Neural cell (in vitro differentiated cells): ENCODE data around the gene POGLUT2. TPM values are rescaled to one million over a fixed set of nuclear protein-coding genes. Genes with fewer than 3 reads are reported as not detected.

ENCODE experiments used
- H2AFZ ChIP-seq: fragments of 200-600, 300-800 bp; sonication (generic), shearing (Covaris generic); 2 replicates; pipeline ENCODE4 v1.6.0; 2014; ENCODE audit warnings: low read depth, mild to moderate bottlenecking, antibody characterized with exemption, low read length, moderate library complexity
- H3F3A ChIP-seq: fragments of 200-600 bp; shearing (Covaris generic); 2 replicates; pipeline ENCODE4 v1.6.1; 2016; ENCODE audit warnings: mild to moderate bottlenecking, moderate library complexity, mixed read lengths, antibody characterized with exemption, low read length; ENCODE audit not compliant: insufficient read depth, poor library complexity, severe bottlenecking
- H3K27ac ChIP-seq: fragments of 200-600, 300-800 bp; sonication (generic), shearing (Covaris generic); 2 replicates; pipeline ENCODE4 v1.5.1; 2014; ENCODE audit warnings: mild to moderate bottlenecking, low read length, moderate library complexity
- H3K27me3 ChIP-seq: fragments of 300-800, 200-600 bp; sonication (generic), shearing (Covaris generic); 2 replicates; pipeline ENCODE4 v1.6.0; 2014; ENCODE audit warnings: mild to moderate bottlenecking, low read depth, low read length, moderate library complexity; ENCODE audit not compliant: insufficient read depth
- H3K36me3 ChIP-seq: fragments of 300-800, 200-600 bp; sonication (generic), shearing (Covaris generic); 2 replicates; pipeline ENCODE4 v1.5.1; 2014; ENCODE audit warnings: mild to moderate bottlenecking, antibody characterized with exemption, low read length, moderate library complexity; ENCODE audit not compliant: insufficient read depth
- H3K4me2 ChIP-seq: fragments of 300-800, 200-600 bp; sonication (generic), shearing (Covaris generic); 2 replicates; pipeline ENCODE4 v1.6.0; 2014; ENCODE audit warnings: mild to moderate bottlenecking, low read length
- H3K4me3 ChIP-seq: fragments of 300-800, 200-600 bp; sonication (generic), shearing (Covaris generic); 2 replicates; pipeline ENCODE4 v1.5.1; 2014; ENCODE audit warnings: mild to moderate bottlenecking, low read length, moderate library complexity
- H3K79me2 ChIP-seq: fragments of 200-600 bp; shearing (Covaris generic); replicated peaks from 2 replicates; pipeline ENCODE4 v1.6.0; 2014; ENCODE audit warnings: mild to moderate bottlenecking, low read length, moderate library complexity; ENCODE audit not compliant: insufficient read depth
- H3K9ac ChIP-seq: fragments of 300-800, 200-600 bp; sonication (generic), shearing (Covaris generic); 2 replicates; pipeline ENCODE4 v1.6.1; 2016; ENCODE audit warnings: mild to moderate bottlenecking, low read length, mixed read lengths
- H3K9me2 ChIP-seq: fragments of 200-600 bp; shearing (Covaris generic); 2 replicates; pipeline ENCODE4 v1.6.1; 2016; ENCODE audit warnings: mild to moderate bottlenecking, low read length, mixed read lengths; ENCODE audit not compliant: insufficient read depth
- H3K9me3 ChIP-seq: fragments of 200-600, 300-800 bp; sonication (generic), shearing (Covaris generic); 2 replicates; pipeline ENCODE4 v1.6.1; 2016; ENCODE audit warnings: mild to moderate bottlenecking, mixed run types, low read length, moderate library complexity, mixed read lengths
- H4K20me1 ChIP-seq: fragments of 200-600 bp; shearing (Covaris generic); 2 replicates; pipeline ENCODE4 v1.6.1; 2016; ENCODE audit warnings: mild to moderate bottlenecking, mixed run types; ENCODE audit not compliant: insufficient read depth
- CTCF ChIP-seq: fragments of 450-650 bp; IDR thresholded peaks from 2 replicates; pipeline ENCODE4 v1.5.1; 2014; ENCODE audit warnings: antibody characterized with exemption, mild to moderate bottlenecking, moderate library complexity; ENCODE audit not compliant: poor library complexity, severe bottlenecking
- EP300 ChIP-seq: fragments of 450-650 bp; conservative IDR thresholded peaks from 2 replicates; pipeline ENCODE4 v1.6.1; 2014; ENCODE audit warnings: antibody characterized with exemption, mild to moderate bottlenecking, moderate library complexity; ENCODE audit not compliant: poor library complexity, severe bottlenecking
- EZH2 ChIP-seq: fragments of 200-600, 300-800 bp; shearing (Covaris generic), sonication (generic); IDR thresholded peaks from 2 replicates; pipeline ENCODE4 v1.6.1; 2014; ENCODE audit warnings: antibody characterized with exemption, low read length, borderline replicate concordance, mild to moderate bottlenecking; ENCODE audit not compliant: insufficient read depth, poor library complexity, severe bottlenecking
- MXI1 ChIP-seq: fragments of 450-650 bp; conservative IDR thresholded peaks from 2 replicates; pipeline ENCODE4 v1.6.1; 2014; ENCODE audit warnings: antibody characterized with exemption, mild to moderate bottlenecking; ENCODE audit not compliant: poor library complexity, severe bottlenecking
- POLR2AphosphoS5 ChIP-seq: IDR thresholded peaks from 2 replicates; pipeline ENCODE4 v1.6.1; 2012
- SMC3 ChIP-seq: fragments of 450-650 bp; conservative IDR thresholded peaks from 2 replicates; pipeline ENCODE4 v1.6.1; 2014; ENCODE audit warnings: antibody characterized with exemption, mild to moderate bottlenecking, moderate library complexity; ENCODE audit not compliant: poor library complexity
- polyA plus RNA-seq: library from polyadenylated mRNA; depleted of rRNA; stranded (reverse); fragments of >200 nt; gene quantifications from 2 replicates; pipeline ENCODE4 v1.2.3, GENCODE V29; 2014
- TF ChIP-seq, protein P1 (sequence below): IDR thresholded peaks from 2 replicates; pipeline ENCODE4 v1.6.1; 2012; ENCODE audit warnings: borderline replicate concordance

POGLUT2 gene
- polyA plus RNA-seq, 1 donor from 2014 or later, result 51.7 TPM

GRCh38 chr13:102838982-102839381 lies 40.2 kb upstream of the POGLUT2 start:
- no peak for TF ChIP-seq MXI1
- Histone ChIP-seq H3K79me2 (no peaks in the 10 kb centered on the region), H3F3A (no peaks in the 10 kb centered on the region), H3K4me3 (no peak overlapping the region), H4K20me1 (no peaks in the 10 kb centered on the region), H3K9ac (no peak overlapping the region), H3K27ac (no peak overlapping the region), H3K36me3 (no peaks in the 10 kb centered on the region), H3K4me2 (no peak overlapping the region), H3K9me3 (no peaks in the 10 kb centered on the region), H3K27me3 (no peaks in the 10 kb centered on the region), H2AFZ (no peak overlapping the region), H3K9me2 (no peaks in the 10 kb centered on the region)

DNA sequence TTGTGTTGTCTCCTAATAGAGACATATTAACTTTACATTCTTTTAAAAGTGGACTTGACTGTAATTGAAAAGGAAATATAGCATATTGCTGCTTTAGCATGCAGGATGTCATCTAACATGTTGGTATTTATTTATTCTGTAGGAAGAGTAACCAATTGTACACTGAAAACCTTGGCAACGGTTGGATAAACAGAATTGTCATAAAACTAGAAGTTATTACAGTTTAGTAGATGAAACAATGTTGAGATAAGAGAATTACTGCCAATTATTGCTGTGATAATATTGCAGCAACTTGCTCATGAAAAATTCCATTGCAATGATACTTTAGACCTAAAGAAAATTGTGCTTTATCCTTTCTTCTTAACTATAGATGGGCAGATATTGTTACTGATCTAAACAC lies 39.5 kb upstream of the POGLUT2 start:
- no peaks in the 10 kb centered on the region for H3K9me2 ChIP-seq
- no peaks in the 10 kb centered on the region for H3K79me2 ChIP-seq
- H2AFZ ChIP-seq, result no peak overlapping the region
- no peak overlapping the region for H3K9ac ChIP-seq
- no peaks in the 10 kb centered on the region for H3F3A ChIP-seq
- TF ChIP-seq, protein P1, sequence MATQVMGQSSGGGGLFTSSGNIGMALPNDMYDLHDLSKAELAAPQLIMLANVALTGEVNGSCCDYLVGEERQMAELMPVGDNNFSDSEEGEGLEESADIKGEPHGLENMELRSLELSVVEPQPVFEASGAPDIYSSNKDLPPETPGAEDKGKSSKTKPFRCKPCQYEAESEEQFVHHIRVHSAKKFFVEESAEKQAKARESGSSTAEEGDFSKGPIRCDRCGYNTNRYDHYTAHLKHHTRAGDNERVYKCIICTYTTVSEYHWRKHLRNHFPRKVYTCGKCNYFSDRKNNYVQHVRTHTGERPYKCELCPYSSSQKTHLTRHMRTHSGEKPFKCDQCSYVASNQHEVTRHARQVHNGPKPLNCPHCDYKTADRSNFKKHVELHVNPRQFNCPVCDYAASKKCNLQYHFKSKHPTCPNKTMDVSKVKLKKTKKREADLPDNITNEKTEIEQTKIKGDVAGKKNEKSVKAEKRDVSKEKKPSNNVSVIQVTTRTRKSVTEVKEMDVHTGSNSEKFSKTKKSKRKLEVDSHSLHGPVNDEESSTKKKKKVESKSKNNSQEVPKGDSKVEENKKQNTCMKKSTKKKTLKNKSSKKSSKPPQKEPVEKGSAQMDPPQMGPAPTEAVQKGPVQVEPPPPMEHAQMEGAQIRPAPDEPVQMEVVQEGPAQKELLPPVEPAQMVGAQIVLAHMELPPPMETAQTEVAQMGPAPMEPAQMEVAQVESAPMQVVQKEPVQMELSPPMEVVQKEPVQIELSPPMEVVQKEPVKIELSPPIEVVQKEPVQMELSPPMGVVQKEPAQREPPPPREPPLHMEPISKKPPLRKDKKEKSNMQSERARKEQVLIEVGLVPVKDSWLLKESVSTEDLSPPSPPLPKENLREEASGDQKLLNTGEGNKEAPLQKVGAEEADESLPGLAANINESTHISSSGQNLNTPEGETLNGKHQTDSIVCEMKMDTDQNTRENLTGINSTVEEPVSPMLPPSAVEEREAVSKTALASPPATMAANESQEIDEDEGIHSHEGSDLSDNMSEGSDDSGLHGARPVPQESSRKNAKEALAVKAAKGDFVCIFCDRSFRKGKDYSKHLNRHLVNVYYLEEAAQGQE, result no peak
- no peak for TF ChIP-seq POLR2AphosphoS5
- no peak for TF ChIP-seq EZH2
- TF ChIP-seq MXI1, result no peak
- TF ChIP-seq EP300, result no peak
- no peak overlapping the region for H3K4me3 ChIP-seq
- no peaks in the 10 kb centered on the region for H3K27me3 ChIP-seq
- H3K27ac ChIP-seq, result no peak overlapping the region
- H3K36me3 ChIP-seq, result no peaks in the 10 kb centered on the region
- H3K4me2 ChIP-seq, result no peak overlapping the region
- H4K20me1 ChIP-seq, result no peaks in the 10 kb centered on the region
- no peaks in the 10 kb centered on the region for H3K9me3 ChIP-seq

GRCh38 chr13:102836471-102836870 lies 37.7 kb upstream of the POGLUT2 start:
- Histone ChIP-seq H3K9me3 (no peaks in the 10 kb centered on the region), H3K27ac (no peak overlapping the region), H3K36me3 (no peaks in the 10 kb centered on the region), H3K9ac (no peak overlapping the region), H3K9me2 (no peaks in the 10 kb centered on the region), H3K79me2 (no peaks in the 10 kb centered on the region), H3K27me3 (no peaks in the 10 kb centered on the region), H3K4me2 (no peak overlapping the region), H3F3A (no peaks in the 10 kb centered on the region), H3K4me3 (no peak overlapping the region), H4K20me1 (no peaks in the 10 kb centered on the region), H2AFZ (no peak overlapping the region)
- TF ChIP-seq, protein P1, result no peak
- TF ChIP-seq CTCF (no peak), MXI1 (no peak), POLR2AphosphoS5 (no peak), EP300 (no peak), SMC3 (no peak)
